CD8-positive, alpha-beta memory T cell (primary cell): ENCODE results near the gene ZNF500. TPM values are rescaled to one million over a fixed set of nuclear protein-coding genes. Genes with fewer than 3 reads are reported as not detected.

ENCODE experiments used
- CTCF ChIA-PET: fragments of 350-600 bp; sonication (Branson Sonifier 250); formaldehyde crosslinking; loops from one replicate; lab custom pipeline; 2021; ENCODE audit warnings: antibody characterized with exemption; lab: Charles Lee
- POLR2A ChIA-PET: fragments of 350-600 bp; sonication (Branson Sonifier 250); formaldehyde crosslinking; loops from one replicate; lab custom pipeline; 2021; ENCODE audit warnings: antibody characterized with exemption; lab: Charles Lee
- DNase-seq, 5 donors: peaks; one replicate each; pipeline versions ENCODE4 v3.0.0 to v3.0.0-alpha.2; 2020 to 2022; ENCODE audit warnings: mixed read lengths in 1 of 5
- H3K27ac ChIP-seq: one replicate; pipeline ENCODE4 v1.7.0; 2013; ENCODE audit warnings: low read depth, mild to moderate bottlenecking, low read length, moderate library complexity
- H3K27me3 ChIP-seq: 2 replicates; pipeline ENCODE4 v1.7.0; 2013; ENCODE audit warnings: low read length, mild to moderate bottlenecking; ENCODE audit not compliant: insufficient read depth, poor library complexity, severe bottlenecking
- H3K36me3 ChIP-seq: 2 replicates; pipeline ENCODE4 v1.7.0; 2013; ENCODE audit warnings: mild to moderate bottlenecking, low read length, moderate library complexity; ENCODE audit not compliant: insufficient read depth
- H3K4me1 ChIP-seq: 2 replicates; pipeline ENCODE4 v1.7.0; 2013; ENCODE audit warnings: mild to moderate bottlenecking, low read length, moderate library complexity; ENCODE audit not compliant: insufficient read depth
- H3K4me3 ChIP-seq: 2 replicates; pipeline ENCODE4 v1.7.0; 2013; ENCODE audit warnings: mild to moderate bottlenecking, low read length
- H3K9me3 ChIP-seq: 2 replicates; pipeline ENCODE4 v1.7.0; 2013; ENCODE audit warnings: mild to moderate bottlenecking, low read length
- H3K27ac Mint-ChIP-seq, 8 donors: one replicate each; pipeline ENCODE4 v1.8.0; 2020 to 2021; ENCODE audit warnings: mixed read lengths in 8 of 8, mild to moderate bottlenecking in 6 of 8, inconsistent platforms in 3 of 8, moderate library complexity in 3 of 8
- H3K27me3 Mint-ChIP-seq, 2 donors: one replicate each; pipeline ENCODE4 v1.8.0; 2020 to 2021; ENCODE audit warnings: mixed read lengths in 2 of 2, mild to moderate bottlenecking in 1 of 2, moderate library complexity in 1 of 2
- H3K36me3 Mint-ChIP-seq, 3 donors: one replicate each; pipeline ENCODE4 v1.8.0; 2020 to 2021; ENCODE audit warnings: mixed read lengths in 3 of 3, inconsistent platforms in 1 of 3, mild to moderate bottlenecking in 1 of 3
- H3K4me1 Mint-ChIP-seq, 3 donors: one replicate each; pipeline ENCODE4 v1.8.0; 2020 to 2021; ENCODE audit warnings: mixed read lengths in 3 of 3, inconsistent platforms in 1 of 3, mild to moderate bottlenecking in 1 of 3
- H3K4me3 Mint-ChIP-seq, 7 donors: one replicate each; pipeline ENCODE4 v1.8.0; 2020 to 2021; ENCODE audit warnings: mixed read lengths in 7 of 7, mild to moderate bottlenecking in 6 of 7, moderate library complexity in 4 of 7, inconsistent platforms in 2 of 7
- H3K9me3 Mint-ChIP-seq, 5 donors: one replicate each; pipeline ENCODE4 v1.8.0; 2020 to 2022; ENCODE audit warnings: mixed read lengths in 5 of 5, mild to moderate bottlenecking in 3 of 5, moderate library complexity in 2 of 5, inconsistent platforms in 1 of 5
- polyA plus RNA-seq: library from polyadenylated mRNA; unstranded; fragments of 300-500 nt; fragmentation: Illumina TruSeq; gene quantifications from one replicate; pipeline ENCODE4 v1.2.3, GENCODE V29; 2021
- total RNA-seq, 2 experiments: library from RNA; stranded (reverse); gene quantifications; one replicate each; pipeline ENCODE4 v1.2.3, GENCODE V29; 2021

ZNF500 gene
- total and polyA plus RNA-seq, 3 experiments from 2014 or later, result 12.7 to 15.2 (median 13.7) TPM

DNA sequence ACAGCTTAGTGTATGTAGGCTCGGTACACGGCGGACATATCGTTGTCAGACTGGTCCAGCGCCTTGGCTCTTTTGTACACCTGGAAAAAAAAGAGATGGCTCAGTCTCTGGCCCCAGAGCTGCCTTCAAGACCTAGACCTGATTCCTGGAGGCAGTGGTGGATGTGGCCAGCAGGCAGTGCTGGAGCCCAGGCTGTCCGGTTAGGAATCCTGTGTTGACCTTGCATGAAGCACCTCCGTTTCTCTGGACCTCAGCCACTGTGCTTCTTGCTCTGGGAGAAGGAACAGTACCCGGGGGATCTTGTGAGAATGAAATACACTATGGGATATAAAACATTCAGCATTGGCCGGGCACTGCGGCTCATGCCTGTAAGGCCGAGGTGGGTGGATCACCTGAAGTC lies 38.3 kb upstream of the ZNF500 start:
- peaks cover 0 to 40% (median 6%) of the 10 kb centered on the region in 3 donors for H3K36me3 Mint-ChIP-seq
- no peak for DNase-seq
- H3K27ac ChIP-seq, result no peak overlapping the region
- peaks cover 9% of the 10 kb centered on the region for H3K36me3 ChIP-seq
- ChIA-PET CTCF (no interaction called here), POLR2A (no interaction called here)
- peaks cover 9 to 25% (median 10%) of the 10 kb centered on the region in 3 donors for H3K4me1 Mint-ChIP-seq
- H3K27me3 Mint-ChIP-seq, result no peaks in the 10 kb centered on the region
- H3K27me3 ChIP-seq, result no peaks in the 10 kb centered on the region
- no peaks in the 10 kb centered on the region for H3K9me3 Mint-ChIP-seq
- H3K4me1 ChIP-seq, result peaks cover 16% of the 10 kb centered on the region
- peak overlapping the region in 2 of 8 donors; percentile 21 to 35 for H3K27ac Mint-ChIP-seq
- peak overlapping the region in 2 of 7 donors; percentile 54 to 56 for H3K4me3 Mint-ChIP-seq
- H3K9me3 ChIP-seq, result no peaks in the 10 kb centered on the region
- no peak overlapping the region for H3K4me3 ChIP-seq

DNA sequence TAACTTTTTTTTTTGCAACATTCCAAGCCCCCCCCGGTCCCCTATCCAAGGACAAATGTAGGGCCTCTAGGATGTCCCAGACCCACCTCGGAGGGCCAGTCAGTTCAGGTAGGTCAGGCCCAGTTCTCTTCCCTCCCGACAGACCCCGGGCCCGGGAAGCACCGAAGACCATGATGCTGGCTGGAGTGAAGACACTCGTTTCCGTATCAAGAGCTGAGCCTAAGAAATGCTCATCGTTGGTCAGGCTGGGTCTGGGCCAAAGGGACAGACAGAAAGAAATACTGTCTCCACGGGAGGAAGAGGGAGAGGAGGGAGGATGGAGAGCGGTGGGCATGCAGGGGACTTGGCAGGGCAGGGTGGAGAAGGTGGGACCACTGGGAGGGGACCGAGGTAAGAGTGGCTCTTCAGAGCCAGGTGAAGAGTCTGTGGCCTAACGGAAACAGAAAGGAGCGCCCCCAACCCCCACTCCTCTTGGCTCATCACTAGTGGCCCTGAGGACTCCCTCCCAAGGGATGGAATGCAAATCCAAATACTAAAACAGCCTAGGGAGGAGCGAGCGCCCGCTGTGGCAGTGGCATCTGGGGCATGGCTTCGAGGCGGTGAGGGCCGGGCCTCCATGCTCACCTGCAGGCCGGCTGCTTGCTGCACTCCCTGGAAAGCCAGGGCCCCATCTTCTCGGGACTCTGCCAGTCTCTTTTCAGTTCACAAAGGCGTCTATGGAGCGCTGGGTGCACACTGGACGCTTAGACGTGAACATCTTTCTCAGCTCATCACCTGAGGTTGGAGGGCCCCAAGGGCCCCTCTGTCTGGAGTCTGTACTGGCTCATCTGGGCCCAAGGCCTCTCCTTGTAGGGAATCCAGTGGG lies 37.2 kb upstream of the ZNF500 start:
- Histone ChIP-seq H3K4me1 (peaks cover 16% of the 10 kb centered on the region), H3K4me3 (no peak overlapping the region), H3K27ac (peak overlapping the region; percentile 31), H3K36me3 (peaks cover 9% of the 10 kb centered on the region), H3K27me3 (no peaks in the 10 kb centered on the region), H3K9me3 (no peaks in the 10 kb centered on the region)
- Mint-ChIP-seq H3K9me3 (no peaks in the 10 kb centered on the region), H3K4me3 (peak overlapping the region in 6 of 7 donors; percentile 23 to 83 (median 53)), H3K4me1 (peaks cover 9 to 25% (median 10%) of the 10 kb centered on the region in 3 donors), H3K36me3 (peaks cover 0 to 35% (median 6%) of the 10 kb centered on the region in 3 donors), H3K27me3 (no peaks in the 10 kb centered on the region), H3K27ac (peak overlapping the region in 1 of 8 donors; percentile 61)
- DNase-seq, result no peak
- CTCF ChIA-PET, result interaction anchor here (1.0 to 1.4 kb wide), 2 partner anchors 14 to 27 kb away, joined by 3 read pairs; no protein-coding TSS in a partner anchor
- POLR2A ChIA-PET, result no interaction called here

DNA sequence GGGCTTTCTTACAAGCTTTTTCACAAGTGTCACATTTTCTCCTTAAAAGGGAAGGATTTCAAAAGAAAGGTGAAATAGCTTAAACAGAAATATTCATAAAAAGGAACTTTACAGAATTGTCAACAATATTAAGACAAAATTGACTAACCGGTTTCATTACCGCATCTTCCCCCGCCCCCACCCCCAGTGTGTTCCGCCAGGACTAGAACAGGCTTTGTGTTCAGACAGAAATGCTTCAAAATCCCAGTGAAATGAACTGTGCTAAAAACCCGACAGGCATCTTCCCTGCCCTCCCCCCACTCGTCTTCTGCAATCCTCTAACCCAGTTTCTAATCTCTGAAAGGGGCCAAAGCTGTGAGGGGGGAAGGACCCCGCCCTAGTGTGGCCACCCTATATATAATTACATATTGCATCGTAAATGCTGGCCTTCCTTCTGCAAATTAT lies 36.5 kb upstream of the ZNF500 start:
- Histone ChIP-seq H3K4me3 (peak overlapping the region; percentile 56), H3K9me3 (no peaks in the 10 kb centered on the region), H3K4me1 (peaks cover 16% of the 10 kb centered on the region), H3K27me3 (no peaks in the 10 kb centered on the region), H3K36me3 (peaks cover 9% of the 10 kb centered on the region), H3K27ac (no peak overlapping the region)
- H3K36me3 Mint-ChIP-seq, result peaks cover 0 to 31% (median 6%) of the 10 kb centered on the region in 3 donors
- CTCF ChIA-PET, result interaction anchor here (1.0 to 1.9 kb wide), 4 partner anchors 13 to 68 kb away, joined by 3 to 8 read pairs (median 4); partner anchors contain the start of genes ANKS3 and DNAAF8
- POLR2A ChIA-PET, result interaction anchor here (1.1 to 2.4 kb wide), 3 partner anchors 35 to 313 kb away, joined by 3 to 14 read pairs (median 7); partner anchors contain the start of genes ANKS3 and DNAAF8
- peaks cover 9 to 25% (median 10%) of the 10 kb centered on the region in 3 donors for H3K4me1 Mint-ChIP-seq
- no peak for DNase-seq
- H3K27ac Mint-ChIP-seq, result peak overlapping the region in 4 of 8 donors; percentile 36 to 73 (median 53)
- no peaks in the 10 kb centered on the region for H3K9me3 Mint-ChIP-seq
- H3K4me3 Mint-ChIP-seq, result peak overlapping the region; percentile 77 to 95 (median 88)
- H3K27me3 Mint-ChIP-seq, result no peaks in the 10 kb centered on the region

DNA sequence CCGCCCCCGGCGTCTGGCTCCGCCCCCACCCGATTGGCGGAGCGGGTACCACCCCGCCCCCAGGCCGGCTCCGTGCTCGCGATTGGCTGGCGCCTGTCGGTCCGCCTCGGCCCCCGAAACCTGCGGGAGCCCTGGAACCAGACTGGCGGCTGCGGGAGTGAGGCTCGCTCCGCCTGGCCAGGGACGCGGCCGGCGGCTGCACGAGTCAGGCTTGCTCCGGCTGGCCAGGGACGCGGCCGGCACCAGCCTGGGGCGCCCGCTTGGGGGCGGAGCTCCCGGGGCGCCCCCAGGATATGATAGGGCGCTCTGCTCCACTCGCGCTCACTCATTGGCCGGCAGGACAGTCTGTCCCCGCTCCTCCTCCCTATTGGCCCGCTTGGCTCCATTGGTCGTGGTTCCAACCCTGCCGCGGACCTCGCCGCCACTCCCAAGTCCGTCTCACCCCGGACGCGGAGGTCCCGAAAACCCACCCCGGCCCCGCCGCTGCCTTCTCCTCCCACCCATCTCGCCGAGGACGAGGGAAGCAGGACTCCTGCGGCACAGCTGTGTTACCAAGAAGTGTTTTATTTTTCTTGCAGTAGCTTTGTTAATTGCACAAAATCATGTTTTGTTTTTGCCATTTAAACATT lies 35.8 kb upstream of the ZNF500 start:
- Mint-ChIP-seq H3K27ac (peak overlapping the region; percentile 36 to 86 (median 68)), H3K4me3 (peak overlapping the region; percentile 82 to 95 (median 88)), H3K27me3 (no peaks in the 10 kb centered on the region), H3K36me3 (peaks cover 0 to 29% (median 7%) of the 10 kb centered on the region in 3 donors), H3K9me3 (no peaks in the 10 kb centered on the region), H3K4me1 (peaks cover 9 to 25% (median 10%) of the 10 kb centered on the region in 3 donors)
- H3K4me1 ChIP-seq, result peaks cover 16% of the 10 kb centered on the region
- H3K9me3 ChIP-seq, result no peaks in the 10 kb centered on the region
- peak; percentile 86 to 93 (median 87) for DNase-seq
- H3K27ac ChIP-seq, result peak overlapping the region; percentile 67
- H3K4me3 ChIP-seq, result peak overlapping the region; percentile 56
- no peaks in the 10 kb centered on the region for H3K27me3 ChIP-seq
- CTCF ChIA-PET, result interaction anchor here (1.3 to 1.9 kb wide), 2 partner anchors 34 to 68 kb away, joined by 6 to 8 read pairs; partner anchors contain the start of genes ANKS3 and DNAAF8
- peaks cover 7% of the 10 kb centered on the region for H3K36me3 ChIP-seq
- POLR2A ChIA-PET, result interaction anchor here (0.8 to 2.4 kb wide), 4 partner anchors 34 to 313 kb away, joined by 3 to 14 read pairs (median 6); partner anchors contain the start of genes ANKS3, DNAAF8, GLYR1 and UBN1

DNA sequence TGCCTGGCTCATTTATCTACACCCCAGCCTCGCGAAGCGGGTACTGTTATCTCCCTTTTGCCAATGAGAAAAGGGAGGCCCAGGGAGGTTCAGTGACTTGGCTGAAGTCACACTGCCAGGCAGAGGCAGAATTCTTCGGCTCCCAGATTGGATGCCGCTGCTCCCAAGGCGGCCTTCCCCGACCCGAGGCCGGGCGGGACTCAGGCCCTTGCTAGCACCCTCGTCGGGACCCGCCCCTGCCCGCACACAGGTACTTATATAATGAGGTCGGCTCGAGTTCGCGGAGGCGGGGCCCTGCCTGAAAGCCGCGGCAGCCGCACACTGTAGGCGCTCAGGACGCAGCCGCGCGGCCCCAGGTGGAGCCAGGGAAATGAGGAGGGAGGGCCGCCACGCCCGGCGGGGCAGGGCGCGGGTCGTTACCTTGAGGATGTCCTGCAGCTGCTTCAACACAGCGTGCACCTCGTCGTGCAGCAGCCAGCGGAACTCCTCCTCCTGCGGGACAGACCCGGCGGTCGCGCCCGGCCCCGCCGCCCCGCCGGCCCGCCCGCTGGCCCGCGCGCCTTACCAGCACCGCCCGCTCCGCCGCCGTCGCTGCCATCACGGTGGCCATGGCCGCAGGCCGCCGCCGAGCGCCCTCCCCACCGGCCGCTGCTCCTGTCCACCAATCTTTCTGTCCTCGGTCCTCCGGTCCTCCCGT lies 35.1 kb upstream of the ZNF500 start, which contains the start of gene ROGDI:
TSS of gene ROGDI (minus strand) at position 672 of the 697 bp plus-strand sequence. CDS start at position 610, 62 bp downstream.
- POLR2A ChIA-PET, result interaction anchor here (0.6 to 2.4 kb wide), 6 partner anchors 33 to 312 kb away, joined by 3 to 14 read pairs (median 6); partner anchors contain the start of genes ANKS3, DNAAF8, GLYR1 and UBN1
- H3K36me3 ChIP-seq, result peaks cover under 1% of the 10 kb centered on the region
- no peaks in the 10 kb centered on the region for H3K27me3 ChIP-seq
- peak within 1 kb of the TSS; percentile 82 to 95 (median 88) for H3K4me3 Mint-ChIP-seq
- H3K4me1 ChIP-seq, result peaks cover 16% of the 10 kb centered on the region
- CTCF ChIA-PET, result interaction anchor here (1.3 to 1.9 kb wide), 2 partner anchors 34 to 67 kb away, joined by 6 to 8 read pairs; partner anchors contain the start of genes ANKS3 and DNAAF8
- peak; percentile 77 to 88 (median 84) for DNase-seq
- peaks cover 9 to 25% (median 10%) of the 10 kb centered on the region in 3 donors for H3K4me1 Mint-ChIP-seq
- peak within 1 kb of the TSS; percentile 75 for H3K27ac ChIP-seq
- H3K4me3 ChIP-seq, result peak within 1 kb of the TSS; percentile 65
- peak within 1 kb of the TSS; percentile 72 to 93 (median 84) for H3K27ac Mint-ChIP-seq
- no peaks in the 10 kb centered on the region for H3K9me3 ChIP-seq
- H3K36me3 Mint-ChIP-seq, result peaks cover 0 to 22% (median 3%) of the 10 kb centered on the region in 3 donors
- H3K9me3 Mint-ChIP-seq, result no peaks in the 10 kb centered on the region
- H3K27me3 Mint-ChIP-seq, result no peaks in the 10 kb centered on the region

DNA sequence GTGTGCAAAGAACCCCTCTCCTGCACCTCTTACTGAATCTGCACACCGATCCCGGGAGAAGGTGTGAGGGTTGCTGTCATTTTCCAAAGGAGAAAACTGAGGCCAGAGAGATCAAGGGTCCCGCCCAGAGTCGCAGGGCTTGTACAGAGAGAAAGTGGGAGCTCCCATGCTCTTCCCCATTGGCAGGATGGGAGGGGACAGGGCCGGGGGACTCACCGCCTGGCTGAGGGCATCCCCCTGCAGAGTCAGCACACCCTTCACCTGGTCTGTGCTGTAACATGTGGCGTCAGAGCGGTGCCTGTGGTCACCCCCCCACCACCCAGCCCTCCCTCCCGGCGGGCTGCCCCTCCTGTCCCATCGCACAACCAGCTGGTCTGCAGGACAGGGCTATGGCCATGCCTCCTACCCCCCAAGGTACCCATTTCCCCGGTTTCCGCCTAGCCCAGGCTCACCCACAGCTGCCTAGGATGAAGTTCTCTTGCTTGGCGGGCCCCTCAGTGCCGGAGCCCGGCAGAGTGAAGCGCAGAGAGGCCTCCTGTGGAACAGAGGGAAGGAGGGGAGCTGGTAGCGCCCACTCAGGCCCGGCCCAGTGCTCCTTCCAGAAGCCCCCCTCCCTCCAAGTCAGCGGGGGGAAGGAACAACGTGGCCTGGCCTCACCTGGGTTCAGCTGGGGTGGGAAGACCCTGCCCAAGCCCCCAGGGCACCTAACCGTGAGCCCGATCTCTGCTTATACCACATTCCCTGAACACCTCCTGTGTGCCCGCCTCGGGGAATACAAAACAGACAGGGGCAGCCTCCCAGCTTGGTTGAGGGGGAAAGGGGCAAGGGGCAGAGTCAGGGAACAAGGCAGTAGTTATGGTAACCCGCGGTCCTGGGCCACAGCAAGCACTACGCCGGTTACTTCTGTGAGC lies 34.3 kb upstream of the ZNF500 start:
- H3K27me3 Mint-ChIP-seq, result no peaks in the 10 kb centered on the region

More for the DNA sequence above, 34.3 kb upstream of the ZNF500 start:
- peak in 1 of 5 donors; percentile 19 for DNase-seq
- no peaks in the 10 kb centered on the region for H3K36me3 ChIP-seq
- H3K4me1 ChIP-seq, result peaks cover 16% of the 10 kb centered on the region
- Mint-ChIP-seq H3K36me3 (peaks cover 0 to 18% (median 3%) of the 10 kb centered on the region in 3 donors), H3K9me3 (no peaks in the 10 kb centered on the region), H3K27ac (peak overlapping the region; percentile 72 to 93 (median 82)), H3K4me1 (peaks cover 9 to 25% (median 10%) of the 10 kb centered on the region in 3 donors), H3K4me3 (peak overlapping the region; percentile 82 to 95 (median 84))
- peak overlapping the region; percentile 65 for H3K4me3 ChIP-seq
- H3K27ac ChIP-seq, result peak overlapping the region; percentile 75
- ChIA-PET POLR2A (interaction anchor here (0.6 to 2.4 kb wide), 3 partner anchors 34 to 114 kb away, joined by 4 to 14 read pairs (median 13); partner anchors contain the start of genes ANKS3, DNAAF8 and ZNF500), CTCF (interaction anchor here (1.9 kb wide), 1 partner anchor 33 kb away, joined by 6 read pairs; no protein-coding TSS in a partner anchor)
- no peaks in the 10 kb centered on the region for H3K9me3 ChIP-seq
- H3K27me3 ChIP-seq, result no peaks in the 10 kb centered on the region
